ENCODE results near the gene EML6.

Gene EML6

GRCh38 chr2:54809819-54810218 is 86.4 kb downstream of the EML6 start:
- no peak overlapping the region for H3K27ac Mint-ChIP-seq
- no peak overlapping the region for H3K4me3 Mint-ChIP-seq
- H3K9me3 Mint-ChIP-seq: peaks cover 14% of the 10 kb centered on the region
- H3K36me3 Mint-ChIP-seq (ENCODE audit: low read depth): no peaks in the 10 kb centered on the region
- no peaks in the 10 kb centered on the region for H3K4me1 Mint-ChIP-seq
- peaks cover 4% of the 10 kb centered on the region for H3K27me3 Mint-ChIP-seq (ENCODE audit: low read depth, poor library complexity)
- no peak for TF ChIP-seq CTCF (IDR thresholded peaks at IDR 0.05)
- no peak for DNase-seq

DNA sequence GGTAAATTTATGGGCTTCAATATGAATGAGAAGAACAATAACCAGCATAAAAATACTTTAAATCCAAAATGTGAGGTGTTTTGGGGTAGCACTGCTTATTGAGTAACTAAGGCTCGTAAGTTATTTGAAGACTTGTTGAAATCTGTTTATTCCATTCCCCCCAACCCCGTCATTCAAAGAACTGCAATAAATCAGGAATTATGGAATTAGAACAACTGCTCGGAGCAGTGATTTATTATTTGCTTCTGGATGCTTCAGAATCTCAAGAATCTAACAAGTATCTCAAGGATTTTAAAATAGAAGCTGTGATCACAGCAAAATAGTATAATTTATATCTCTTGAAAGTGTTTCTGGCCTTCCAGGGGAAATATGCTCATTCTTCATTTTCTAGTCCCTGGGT is 86.8 kb downstream of the EML6 start:
- no peak for TF ChIP-seq CTCF (IDR thresholded peaks at IDR 0.05)
- Mint-ChIP-seq H3K9me3 (peaks cover 10% of the 10 kb centered on the region), H3K27ac (no peak overlapping the region), H3K27me3 (ENCODE audit: low read depth, poor library complexity) (peaks cover 4% of the 10 kb centered on the region), H3K4me3 (no peak overlapping the region), H3K4me1 (no peaks in the 10 kb centered on the region), H3K36me3 (ENCODE audit: low read depth) (no peaks in the 10 kb centered on the region)
- no peak for DNase-seq

GRCh38 chr2:54813584-54813983 is 90.1 kb downstream of the EML6 start:
- Mint-ChIP-seq H3K36me3 (ENCODE audit: low read depth) (no peaks in the 10 kb centered on the region), H3K27ac (no peak overlapping the region), H3K9me3 (no peaks in the 10 kb centered on the region), H3K4me1 (no peaks in the 10 kb centered on the region), H3K27me3 (ENCODE audit: low read depth, poor library complexity) (peaks cover 4% of the 10 kb centered on the region), H3K4me3 (no peak overlapping the region)
- no peak for TF ChIP-seq CTCF (IDR thresholded peaks at IDR 0.05)
- no peak for DNase-seq

- Mint-ChIP-seq H3K4me1 (no peaks in the 10 kb centered on the region), H3K27me3 (ENCODE audit: low read depth, poor library complexity) (peaks cover 4% of the 10 kb centered on the region), H3K36me3 (ENCODE audit: low read depth) (no peaks in the 10 kb centered on the region), H3K4me3 (no peak overlapping the region), H3K9me3 (no peaks in the 10 kb centered on the region), H3K27ac (no peak overlapping the region)
- DNase-seq: no peak
- TF ChIP-seq CTCF (IDR thresholded peaks at IDR 0.05): no peak
Measured at GRCh38 chr2:54814389-54815147, 91.1 kb downstream of the EML6 start.

DNA sequence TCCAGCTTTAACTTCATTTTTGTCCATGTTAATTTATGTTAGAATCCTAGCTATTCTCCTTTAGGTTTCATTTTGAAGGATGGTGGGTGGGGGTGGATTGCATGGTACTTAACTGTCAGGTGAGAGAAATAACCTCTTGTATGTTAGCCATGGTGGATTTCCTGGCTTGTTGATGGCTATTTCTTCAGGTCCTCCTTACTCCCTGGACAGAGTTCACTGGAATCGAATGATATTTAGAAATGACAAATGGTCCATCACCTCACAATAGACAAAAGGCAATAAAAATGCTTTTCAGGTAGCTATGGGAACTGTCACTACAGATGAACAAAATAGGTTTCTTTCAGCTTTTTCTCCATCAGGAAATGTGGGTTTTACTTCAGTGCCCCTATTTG is 91.7 kb downstream of the EML6 start:
- no peak for DNase-seq
- H3K27me3 Mint-ChIP-seq (ENCODE audit: low read depth, poor library complexity): no peaks in the 10 kb centered on the region
- no peak for TF ChIP-seq CTCF (IDR thresholded peaks at IDR 0.05)
- no peaks in the 10 kb centered on the region for H3K9me3 Mint-ChIP-seq
- no peaks in the 10 kb centered on the region for H3K36me3 Mint-ChIP-seq (ENCODE audit: low read depth)
- H3K4me3 Mint-ChIP-seq: no peak overlapping the region
- no peaks in the 10 kb centered on the region for H3K4me1 Mint-ChIP-seq
- H3K27ac Mint-ChIP-seq: no peak overlapping the region

GRCh38 chr2:54818226-54818625 is 94.8 kb downstream of the EML6 start:
- H3K4me3 Mint-ChIP-seq: no peak overlapping the region
- no peak for DNase-seq
- no peaks in the 10 kb centered on the region for H3K36me3 Mint-ChIP-seq (ENCODE audit: low read depth)
- H3K4me1 Mint-ChIP-seq: no peaks in the 10 kb centered on the region
- no peak overlapping the region for H3K27ac Mint-ChIP-seq
- TF ChIP-seq CTCF (IDR thresholded peaks at IDR 0.05): no peak
- H3K9me3 Mint-ChIP-seq: no peaks in the 10 kb centered on the region
- peaks cover 3% of the 10 kb centered on the region for H3K27me3 Mint-ChIP-seq (ENCODE audit: low read depth, poor library complexity)

All from nephron progenitor cell (in vitro differentiated cells).